ENCODE measurements around the gene CANX.

Gene CANX

DNA sequence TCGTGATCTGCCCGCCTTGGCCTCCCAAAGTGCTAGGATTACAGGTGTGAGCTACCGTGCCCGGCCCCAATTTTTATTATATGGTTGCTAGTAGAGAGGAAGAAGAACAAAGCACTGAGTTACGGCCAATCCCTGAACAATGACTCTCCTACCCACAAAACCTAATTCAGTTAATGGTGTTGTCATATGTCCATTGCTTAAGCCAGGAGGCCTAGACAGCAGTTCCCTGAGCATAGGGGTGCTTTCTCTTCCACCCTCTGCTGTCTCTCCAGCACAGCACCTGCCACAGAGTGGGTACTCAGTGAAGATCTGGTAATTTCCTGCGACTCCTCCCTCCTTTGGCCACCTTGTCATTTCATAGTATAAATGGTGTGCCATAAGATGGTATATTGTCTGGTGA, 73.6 kb downstream of the CANX start:
- Histone ChIP-seq H3K27ac (ENCODE audit: low read length, poor library complexity, severe bottlenecking) (no peak overlapping the region), H2AK5ac (ENCODE audit: low read length, severe bottlenecking) (no peak overlapping the region), H2AFZ (ENCODE audit: low read depth, low read length) (no peak overlapping the region), H2BK120ac (ENCODE audit: low read depth, low read length) (no peak overlapping the region), H3K4ac (ENCODE audit: low read depth in 1 of 2, low read length in 2 of 2) (no peak overlapping the region), H3K4me2 (ENCODE audit: low read length, poor library complexity, severe bottlenecking) (no peak overlapping the region), H2BK12ac (ENCODE audit: low read length in 2 of 2) (no peak overlapping the region), H3K4me3 (ENCODE audit: insufficient read depth in 1 of 2, low read depth in 1 of 2, low read length in 2 of 2) (no peak overlapping the region), H2BK15ac (ENCODE audit: low read depth, poor library complexity, severe bottlenecking) (no peak overlapping the region), H3K18ac (ENCODE audit: low read depth in 1 of 2, low read length in 2 of 2) (no peak overlapping the region), H4K91ac (ENCODE audit: low read length) (no peak overlapping the region), H4K8ac (ENCODE audit: low read length) (no peak overlapping the region), H2BK5ac (ENCODE audit: low read depth, low read length, poor library complexity, severe bottlenecking) (no peak overlapping the region), H3K4me1 (ENCODE audit: control insufficient read depth, insufficient read depth, low read depth, low read length) (peaks cover 6% of the 10 kb centered on the region), H3K14ac (ENCODE audit: low read length in 2 of 2) (no peak overlapping the region), H3K9ac (ENCODE audit: low read length) (no peak overlapping the region), H3K9me3 (ENCODE audit: control insufficient read depth, low read length) (no peaks in the 10 kb centered on the region), H3K79me1 (replicated peaks; ENCODE audit: low read length, poor library complexity, severe bottlenecking) (peaks cover 39% of the 10 kb centered on the region), H3K27me3 (ENCODE audit: control insufficient read depth in 1 of 2, insufficient read depth in 1 of 2, low read length in 2 of 2) (no peaks in the 10 kb centered on the region), H3K36me3 (ENCODE audit: control insufficient read depth in 1 of 2, insufficient read depth in 2 of 2, low read depth in 1 of 2, low read length in 2 of 2) (peaks cover 68 to 90% of the 10 kb centered on the region in 2 experiments), H3K23ac (ENCODE audit: low read length in 2 of 2) (no peak overlapping the region)
- 90% methylated on average over 3 of the region's 6 CpGs for WGBS
- DNase-seq = no peak

DNA sequence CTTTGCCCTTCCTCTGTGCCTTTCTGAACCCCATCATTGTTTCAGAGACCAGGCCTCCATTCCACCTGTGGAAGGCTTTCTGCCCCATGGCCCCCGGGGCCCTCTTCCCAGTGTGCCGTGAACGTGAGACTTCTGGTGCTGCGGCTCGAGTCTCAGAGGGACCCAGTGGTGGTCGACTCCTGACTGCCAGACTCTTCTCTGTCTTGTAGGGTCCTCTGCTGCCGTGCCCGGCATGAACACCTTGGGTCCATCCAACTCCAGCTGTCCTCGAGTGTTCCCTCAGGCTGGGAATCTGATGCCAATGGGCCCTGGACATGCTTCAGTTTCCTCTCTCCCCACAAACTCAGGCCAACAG, 74.9 kb downstream of the CANX start:
- no peak overlapping the region for H2BK15ac ChIP-seq (ENCODE audit: low read depth, poor library complexity, severe bottlenecking)
- H2AFZ ChIP-seq (ENCODE audit: low read depth, low read length) = no peak overlapping the region
- H3K79me1 ChIP-seq (replicated peaks; ENCODE audit: low read length, poor library complexity, severe bottlenecking) = peaks cover 43% of the 10 kb centered on the region
- no peak for DNase-seq
- no peak overlapping the region for H2BK5ac ChIP-seq (ENCODE audit: low read depth, low read length, poor library complexity, severe bottlenecking)
- H2BK120ac ChIP-seq (ENCODE audit: low read depth, low read length) = no peak overlapping the region
- H3K4ac ChIP-seq (ENCODE audit: low read depth in 1 of 2, low read length in 2 of 2) = no peak overlapping the region
- no peak overlapping the region for H3K18ac ChIP-seq (ENCODE audit: low read depth in 1 of 2, low read length in 2 of 2)
- H4K8ac ChIP-seq (ENCODE audit: low read length) = no peak overlapping the region
- peaks cover 75 to 92% of the 10 kb centered on the region in 2 experiments for H3K36me3 ChIP-seq (ENCODE audit: control insufficient read depth in 1 of 2, insufficient read depth in 2 of 2, low read depth in 1 of 2, low read length in 2 of 2)
- no peak overlapping the region for H2AK5ac ChIP-seq (ENCODE audit: low read length, severe bottlenecking)
- H3K27me3 ChIP-seq (ENCODE audit: control insufficient read depth in 1 of 2, insufficient read depth in 1 of 2, low read length in 2 of 2) = no peaks in the 10 kb centered on the region
- no peak overlapping the region for H3K4me3 ChIP-seq (ENCODE audit: insufficient read depth in 1 of 2, low read depth in 1 of 2, low read length in 2 of 2)
- no peak overlapping the region for H3K27ac ChIP-seq (ENCODE audit: low read length, poor library complexity, severe bottlenecking)
- WGBS = 92% methylated on average over 9 of the region's 9 CpGs
- H4K91ac ChIP-seq (ENCODE audit: low read length) = no peak overlapping the region
- no peak overlapping the region for H3K4me2 ChIP-seq (ENCODE audit: low read length, poor library complexity, severe bottlenecking)
- no peak overlapping the region for H2BK12ac ChIP-seq (ENCODE audit: low read length in 2 of 2)
- H3K9me3 ChIP-seq (ENCODE audit: control insufficient read depth, low read length) = no peaks in the 10 kb centered on the region
- H3K23ac ChIP-seq (ENCODE audit: low read length in 2 of 2) = no peak overlapping the region
- no peak overlapping the region for H3K14ac ChIP-seq (ENCODE audit: low read length in 2 of 2)
- H3K9ac ChIP-seq (ENCODE audit: low read length) = no peak overlapping the region
- H3K4me1 ChIP-seq (ENCODE audit: control insufficient read depth, insufficient read depth, low read depth, low read length) = peaks cover 1% of the 10 kb centered on the region

DNA sequence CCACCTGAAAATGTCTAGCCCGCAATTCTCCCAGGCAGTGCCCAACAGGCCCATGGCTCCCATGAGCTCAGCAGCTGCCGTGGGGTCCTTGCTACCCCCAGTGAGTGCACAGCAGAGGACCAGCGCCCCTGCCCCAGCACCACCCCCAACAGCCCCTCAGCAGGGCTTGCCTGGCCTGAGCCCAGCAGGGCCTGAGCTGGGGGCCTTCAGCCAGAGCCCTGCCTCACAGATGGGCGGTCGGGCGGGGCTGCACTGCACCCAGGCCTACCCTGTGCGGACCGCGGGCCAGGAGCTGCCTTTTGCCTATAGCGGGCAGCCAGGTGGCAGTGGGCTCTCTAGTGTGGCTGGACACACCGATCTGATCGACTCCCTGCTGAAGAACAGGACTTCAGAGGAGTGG, 75.7 kb downstream of the CANX start:
- H2AFZ ChIP-seq (ENCODE audit: low read depth, low read length) = no peak overlapping the region
- no peak overlapping the region for H3K14ac ChIP-seq (ENCODE audit: low read length in 2 of 2)
- 94% methylated on average over 12 of the region's 12 CpGs for WGBS
- no peaks in the 10 kb centered on the region for H3K27me3 ChIP-seq (ENCODE audit: control insufficient read depth in 1 of 2, insufficient read depth in 1 of 2, low read length in 2 of 2)
- peaks cover 75 to 89% of the 10 kb centered on the region in 2 experiments for H3K36me3 ChIP-seq (ENCODE audit: control insufficient read depth in 1 of 2, insufficient read depth in 2 of 2, low read depth in 1 of 2, low read length in 2 of 2)
- no peak overlapping the region for H3K4me3 ChIP-seq (ENCODE audit: insufficient read depth in 1 of 2, low read depth in 1 of 2, low read length in 2 of 2)
- no peak overlapping the region for H2BK120ac ChIP-seq (ENCODE audit: low read depth, low read length)
- no peak overlapping the region for H3K18ac ChIP-seq (ENCODE audit: low read depth in 1 of 2, low read length in 2 of 2)
- no peak overlapping the region for H3K9ac ChIP-seq (ENCODE audit: low read length)
- no peaks in the 10 kb centered on the region for H3K4me1 ChIP-seq (ENCODE audit: control insufficient read depth, insufficient read depth, low read depth, low read length)
- no peak overlapping the region for H4K8ac ChIP-seq (ENCODE audit: low read length)
- H3K79me1 ChIP-seq (replicated peaks; ENCODE audit: low read length, poor library complexity, severe bottlenecking) = peaks cover 39% of the 10 kb centered on the region
- no peak overlapping the region for H2BK12ac ChIP-seq (ENCODE audit: low read length in 2 of 2)
- no peak overlapping the region for H3K27ac ChIP-seq (ENCODE audit: low read length, poor library complexity, severe bottlenecking)
- no peak overlapping the region for H3K23ac ChIP-seq (ENCODE audit: low read length in 2 of 2)
- no peak overlapping the region for H3K4me2 ChIP-seq (ENCODE audit: low read length, poor library complexity, severe bottlenecking)
- no peak overlapping the region for H3K4ac ChIP-seq (ENCODE audit: low read depth in 1 of 2, low read length in 2 of 2)
- H2BK15ac ChIP-seq (ENCODE audit: low read depth, poor library complexity, severe bottlenecking) = no peak overlapping the region
- DNase-seq = no peak
- H2AK5ac ChIP-seq (ENCODE audit: low read length, severe bottlenecking) = no peak overlapping the region
- H3K9me3 ChIP-seq (ENCODE audit: control insufficient read depth, low read length) = no peaks in the 10 kb centered on the region
- no peak overlapping the region for H2BK5ac ChIP-seq (ENCODE audit: low read depth, low read length, poor library complexity, severe bottlenecking)
- H4K91ac ChIP-seq (ENCODE audit: low read length) = no peak overlapping the region

DNA sequence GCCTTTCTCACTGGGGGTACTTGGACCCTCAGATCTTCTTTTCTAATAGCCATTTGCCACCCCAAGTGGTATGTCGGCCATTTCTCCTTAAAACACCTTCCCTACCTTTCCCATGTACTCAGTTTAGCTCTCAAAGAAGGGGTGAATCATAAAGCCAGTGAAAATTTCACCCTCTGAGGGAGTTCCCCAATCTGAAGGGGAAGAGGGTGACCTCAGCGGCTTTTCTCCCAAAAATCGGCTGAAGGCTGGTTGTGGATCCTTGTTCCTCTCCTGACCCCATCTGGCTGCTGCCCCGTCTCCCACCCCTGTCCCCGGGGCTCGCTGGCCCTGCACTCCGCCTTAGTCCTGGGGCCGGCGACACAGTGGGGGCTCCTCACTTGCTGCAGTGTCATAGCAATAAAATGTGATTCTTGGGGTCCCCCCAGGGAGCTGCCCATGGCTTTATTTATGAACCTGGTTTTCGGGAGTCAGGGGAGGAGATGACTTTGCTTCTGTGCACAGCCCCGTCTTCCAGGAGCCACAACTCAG, 77.7 kb downstream of the CANX start:
- H3K79me1 ChIP-seq (replicated peaks; ENCODE audit: low read length, poor library complexity, severe bottlenecking) = peaks cover 39% of the 10 kb centered on the region
- no peaks in the 10 kb centered on the region for H3K9me3 ChIP-seq (ENCODE audit: control insufficient read depth, low read length)
- no peak overlapping the region for H3K4me3 ChIP-seq (ENCODE audit: insufficient read depth in 1 of 2, low read depth in 1 of 2, low read length in 2 of 2)
- no peak overlapping the region for H3K23ac ChIP-seq (ENCODE audit: low read length in 2 of 2)
- no peak overlapping the region for H3K18ac ChIP-seq (ENCODE audit: low read depth in 1 of 2, low read length in 2 of 2)
- no peak for DNase-seq
- no peak overlapping the region for H2BK15ac ChIP-seq (ENCODE audit: low read depth, poor library complexity, severe bottlenecking)
- H3K14ac ChIP-seq (ENCODE audit: low read length in 2 of 2) = no peak overlapping the region
- 96% methylated on average over 10 of the region's 11 CpGs for WGBS
- H4K8ac ChIP-seq (ENCODE audit: low read length) = no peak overlapping the region
- H3K27me3 ChIP-seq (ENCODE audit: control insufficient read depth in 1 of 2, insufficient read depth in 1 of 2, low read length in 2 of 2) = no peaks in the 10 kb centered on the region
- H2BK12ac ChIP-seq (ENCODE audit: low read length in 2 of 2) = no peak overlapping the region
- no peak overlapping the region for H2AK5ac ChIP-seq (ENCODE audit: low read length, severe bottlenecking)
- no peak overlapping the region for H3K4me2 ChIP-seq (ENCODE audit: low read length, poor library complexity, severe bottlenecking)
- H3K4ac ChIP-seq (ENCODE audit: low read depth in 1 of 2, low read length in 2 of 2) = no peak overlapping the region
- no peak overlapping the region for H4K91ac ChIP-seq (ENCODE audit: low read length)
- peaks cover 1% of the 10 kb centered on the region for H3K4me1 ChIP-seq (ENCODE audit: control insufficient read depth, insufficient read depth, low read depth, low read length)
- no peak overlapping the region for H2BK5ac ChIP-seq (ENCODE audit: low read depth, low read length, poor library complexity, severe bottlenecking)
- no peak overlapping the region for H3K9ac ChIP-seq (ENCODE audit: low read length)
- H3K27ac ChIP-seq (ENCODE audit: low read length, poor library complexity, severe bottlenecking) = no peak overlapping the region
- H2AFZ ChIP-seq (ENCODE audit: low read depth, low read length) = no peak overlapping the region
- peaks cover 77 to 87% of the 10 kb centered on the region in 2 experiments for H3K36me3 ChIP-seq (ENCODE audit: control insufficient read depth in 1 of 2, insufficient read depth in 2 of 2, low read depth in 1 of 2, low read length in 2 of 2)
- no peak overlapping the region for H2BK120ac ChIP-seq (ENCODE audit: low read depth, low read length)
